Posterior cingulate gyrus (tissue), 11 donors: ENCODE results near the gene MYO1A.
A peak's percentile ranks its signal among the peaks of the same experiment; 100 is the strongest.

Experiments used
- DNase-seq, 10 donors: peaks; one replicate each; pipeline versions ENCODE4 v3.0.0 to v3.0.0-alpha.2; 2020 to 2021; ENCODE audit warnings: mixed read lengths in 3 of 10
- intact Hi-C: fragments of 100-400 bp; cut with DNase I; formaldehyde crosslinking; loops from one replicate; pipeline ENCODE4 v1.15.1; 2023

Gene MYO1A

GRCh38 chr12:56979628-56980027 is 70.3 kb downstream of the MYO1A start:
- intact Hi-C loops: no loop called here
- peak in 1 of 10 donors; percentile 66 for DNase-seq
